ENCODE data around the gene RB1.

Gene RB1

GRCh38 chr13:48507021-48507420 is 203.5 kb downstream of the RB1 start:
- Histone ChIP-seq H3K9me3 (ENCODE audit: low read length) (no peaks in the 10 kb centered on the region), H3K79me2 (ENCODE audit: insufficient read depth, low read length) (no peaks in the 10 kb centered on the region), H3K9ac (ENCODE audit: low read length) (no peak overlapping the region), H3K9me2 (ENCODE audit: low read depth, low read length) (no peaks in the 10 kb centered on the region), H3K4me1 (ENCODE audit: insufficient read depth, low read length, severe bottlenecking) (peaks cover 27% of the 10 kb centered on the region), H4K20me1 (ENCODE audit: insufficient read depth, low read length) (no peaks in the 10 kb centered on the region), H3K27me3 (ENCODE audit: insufficient read depth, low read length) (no peaks in the 10 kb centered on the region), H3F3A (ENCODE audit: insufficient read depth, low read length) (no peaks in the 10 kb centered on the region), H3K36me3 (ENCODE audit: insufficient read depth, low read length) (peaks cover 8% of the 10 kb centered on the region; the same call in 1 of the 2 replicates), H3K4me3 (ENCODE audit: low read depth, low read length, poor library complexity, severe bottlenecking) (no peak overlapping the region), H2AFZ (ENCODE audit: low read length) (no peak overlapping the region), H3K27ac (ENCODE audit: low read depth, low read length, poor library complexity, severe bottlenecking) (peak overlapping the region; percentile 52), H3K4me2 (ENCODE audit: low read length) (no peak overlapping the region)
- TF ChIP-seq CTCF (IDR thresholded peaks at IDR 0.05; ENCODE audit: low read length) = no peak
- no peak for TF ChIP-seq EZH2 (IDR thresholded peaks at IDR 0.05; ENCODE audit: borderline replicate concordance, low read length)

DNA sequence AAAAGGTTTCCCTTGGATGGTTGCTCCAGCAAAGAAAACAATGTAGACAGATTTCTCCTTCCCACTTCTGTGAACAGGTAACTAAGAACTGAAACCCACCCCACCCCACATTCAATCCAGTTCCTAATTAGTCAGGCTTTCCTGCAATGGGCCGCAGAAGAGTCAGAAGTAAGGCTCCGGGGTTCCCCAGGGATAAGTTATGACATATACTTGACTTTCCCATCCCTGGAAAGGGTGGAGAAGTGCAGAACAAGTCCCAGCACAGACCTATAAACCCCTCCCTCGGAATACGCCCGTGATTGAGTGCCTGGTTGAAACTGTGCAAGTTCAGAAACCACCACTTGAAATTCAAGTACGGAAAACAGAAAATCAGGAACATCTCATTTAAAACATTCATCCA is 204.5 kb downstream of the RB1 start:
- peaks cover 23% of the 10 kb centered on the region for H3K4me1 ChIP-seq (ENCODE audit: insufficient read depth, low read length, severe bottlenecking)

DNA sequence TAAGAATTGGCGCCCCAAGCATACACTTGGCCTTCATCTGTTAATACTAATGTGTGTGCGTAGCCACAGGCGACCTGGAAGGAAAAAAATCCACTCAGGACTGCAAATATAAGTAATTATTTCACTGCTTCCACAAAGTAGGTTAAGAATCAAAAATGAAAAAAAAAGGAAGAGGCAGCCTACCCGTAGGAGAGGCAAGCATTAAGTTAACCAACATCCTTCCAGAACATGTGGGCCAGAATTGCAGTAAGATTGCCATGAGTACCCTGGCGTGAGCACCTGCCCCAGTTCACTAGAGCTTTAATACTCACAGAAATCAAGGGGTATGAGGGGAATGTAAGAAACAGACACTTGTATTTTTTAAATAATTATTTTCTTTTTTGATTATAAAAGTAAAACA is 207.1 kb downstream of the RB1 start:
- H3K9me3 ChIP-seq (ENCODE audit: low read length) = no peaks in the 10 kb centered on the region
- no peak overlapping the region for H3K4me3 ChIP-seq (ENCODE audit: low read depth, low read length, poor library complexity, severe bottlenecking)
- peaks cover 18% of the 10 kb centered on the region; the same call in 1 of the 2 replicates for H3K36me3 ChIP-seq (ENCODE audit: insufficient read depth, low read length)
- H3F3A ChIP-seq (ENCODE audit: insufficient read depth, low read length) = no peaks in the 10 kb centered on the region
- TF ChIP-seq CTCF (IDR thresholded peaks at IDR 0.05; ENCODE audit: low read length) = no peak
- TF ChIP-seq EZH2 (IDR thresholded peaks at IDR 0.05; ENCODE audit: borderline replicate concordance, low read length) = no peak
- H3K4me2 ChIP-seq (ENCODE audit: low read length) = no peak overlapping the region
- no peaks in the 10 kb centered on the region for H3K9me2 ChIP-seq (ENCODE audit: low read depth, low read length)
- H2AFZ ChIP-seq (ENCODE audit: low read length) = no peak overlapping the region
- no peaks in the 10 kb centered on the region for H3K27me3 ChIP-seq (ENCODE audit: insufficient read depth, low read length)
- H3K9ac ChIP-seq (ENCODE audit: low read length) = no peak overlapping the region
- no peaks in the 10 kb centered on the region for H3K79me2 ChIP-seq (ENCODE audit: insufficient read depth, low read length)
- H3K27ac ChIP-seq (ENCODE audit: low read depth, low read length, poor library complexity, severe bottlenecking) = no peak overlapping the region
- no peaks in the 10 kb centered on the region for H4K20me1 ChIP-seq (ENCODE audit: insufficient read depth, low read length)
- peaks cover 14% of the 10 kb centered on the region for H3K4me1 ChIP-seq (ENCODE audit: insufficient read depth, low read length, severe bottlenecking)

More for the DNA sequence above, 204.5 kb downstream of the RB1 start:
- Histone ChIP-seq H3K27me3 (ENCODE audit: insufficient read depth, low read length) (no peaks in the 10 kb centered on the region), H3K9me2 (ENCODE audit: low read depth, low read length) (no peaks in the 10 kb centered on the region), H4K20me1 (ENCODE audit: insufficient read depth, low read length) (no peaks in the 10 kb centered on the region), H2AFZ (ENCODE audit: low read length) (no peak overlapping the region), H3F3A (ENCODE audit: insufficient read depth, low read length) (no peaks in the 10 kb centered on the region), H3K79me2 (ENCODE audit: insufficient read depth, low read length) (no peaks in the 10 kb centered on the region), H3K27ac (ENCODE audit: low read depth, low read length, poor library complexity, severe bottlenecking) (no peak overlapping the region), H3K4me2 (ENCODE audit: low read length) (no peak overlapping the region), H3K36me3 (ENCODE audit: insufficient read depth, low read length) (peaks cover 8% of the 10 kb centered on the region; the same call in 1 of the 2 replicates), H3K9ac (ENCODE audit: low read length) (no peak overlapping the region), H3K9me3 (ENCODE audit: low read length) (no peaks in the 10 kb centered on the region), H3K4me3 (ENCODE audit: low read depth, low read length, poor library complexity, severe bottlenecking) (no peak overlapping the region)
- TF ChIP-seq CTCF (IDR thresholded peaks at IDR 0.05; ENCODE audit: low read length) (no peak), EZH2 (IDR thresholded peaks at IDR 0.05; ENCODE audit: borderline replicate concordance, low read length) (no peak)
